ENCODE results near the gene PHACTR3.

Gene PHACTR3

GRCh38 chr20:59806578-59806975, 202.2 kb downstream of the PHACTR3 start:
- no peak for DNase-seq

- no peak for DNase-seq
Measured at GRCh38 chr20:59807909-59808728, 203.8 kb downstream of the PHACTR3 start.

- DNase-seq, result no peak
Measured at GRCh38 chr20:59808729-59809381, 204.5 kb downstream of the PHACTR3 start.

- DNase-seq, result no peak
Measured at GRCh38 chr20:59809630-59810448, 205.5 kb downstream of the PHACTR3 start.

GRCh38 chr20:59810449-59811187, 206.3 kb downstream of the PHACTR3 start:
- no peak for DNase-seq

- no peak for DNase-seq
Measured at GRCh38 chr20:59811681-59812171, 207.4 kb downstream of the PHACTR3 start.

GRCh38 chr20:59812286-59813125, 208.2 kb downstream of the PHACTR3 start:
- DNase-seq, result no peak

GRCh38 chr20:59813126-59813947, 209.0 kb downstream of the PHACTR3 start:
- no peak for DNase-seq

- no peak for DNase-seq
Measured at GRCh38 chr20:59813948-59814839, 209.9 kb downstream of the PHACTR3 start.

GRCh38 chr20:59814840-59815340, 210.6 kb downstream of the PHACTR3 start:
- no peak for DNase-seq

GRCh38 chr20:59816146-59816738, 211.9 kb downstream of the PHACTR3 start:
- DNase-seq, result no peak

- DNase-seq, result no peak
Measured at GRCh38 chr20:59817406-59817805, 213.1 kb downstream of the PHACTR3 start.

GRCh38 chr20:59817846-59818615, 213.7 kb downstream of the PHACTR3 start:
- no peak for DNase-seq

GRCh38 chr20:59818911-59819310, 214.6 kb downstream of the PHACTR3 start:
- DNase-seq, result no peak

GRCh38 chr20:59819496-59820203, 215.3 kb downstream of the PHACTR3 start:
- DNase-seq, result no peak

GRCh38 chr20:59820204-59821041, 216.1 kb downstream of the PHACTR3 start:
- no peak for DNase-seq

All from T1000 (cell line).